Spleen (tissue), 13 donors: ENCODE measurements around the gene MEI4. TPM values are rescaled to one million over a fixed set of nuclear protein-coding genes. Genes with fewer than 3 reads are reported as not detected.

ENCODE experiments used
- DNase-seq: peaks from one replicate; pipeline ENCODE4 v3.0.0-alpha.2; 2020
- H3K27ac ChIP-seq, 8 donors: fragments of 200-600 bp; sonication (generic) in 7 of 8; 1 replicate in 4 of 8; 2 replicates in 4 of 8; pipeline versions ENCODE4 v1.5.0 to v1.8.0; 2016 to 2021; ENCODE audit warnings: inconsistent platforms in 4 of 8, mild to moderate bottlenecking in 4 of 8, moderate library complexity in 1 of 8
- H3K27me3 ChIP-seq, 7 donors: fragments of 200-600 bp; sonication (generic) in 6 of 7; replicated peaks in 1 of 7; 1 replicate in 4 of 7; 2 replicates in 3 of 7; pipeline versions ENCODE4 v1.5.0 to v1.8.0; 2016 to 2021; ENCODE audit warnings: inconsistent platforms in 3 of 7, mild to moderate bottlenecking in 1 of 7
- H3K36me3 ChIP-seq, 6 donors: fragments of 200-600 bp; sonication (generic) in 5 of 6; 1 replicate in 4 of 6; 2 replicates in 2 of 6; pipeline versions ENCODE4 v1.5.0 to v1.8.0; 2016 to 2021; ENCODE audit warnings: inconsistent platforms in 2 of 6
- H3K4me1 ChIP-seq, 6 donors: fragments of 200-600 bp; sonication (generic) in 5 of 6; 1 replicate in 3 of 6; 2 replicates in 3 of 6; pipeline versions ENCODE4 v1.5.0 to v1.8.0; 2016 to 2021; ENCODE audit warnings: inconsistent platforms in 3 of 6
- H3K4me3 ChIP-seq, 8 donors: fragments of 200-600 bp; sonication (generic) in 7 of 8; 1 replicate in 4 of 8; 2 replicates in 4 of 8; pipeline versions ENCODE4 v1.5.0 to v1.8.0; 2016 to 2021; ENCODE audit warnings: inconsistent platforms in 4 of 8, mild to moderate bottlenecking in 4 of 8, moderate library complexity in 2 of 8
- H3K9me3 ChIP-seq, 8 donors: fragments of 200-600 bp; sonication (generic) in 7 of 8; 1 replicate in 4 of 8; 2 replicates in 4 of 8; pipeline versions ENCODE4 v1.5.0 to v1.8.0; 2016 to 2021; ENCODE audit warnings: inconsistent platforms in 4 of 8
- CTCF ChIP-seq, 11 experiments: fragments of 200-600 bp in 7 of 11; fragments of 450-650 bp in 4 of 11; sonication (generic) in 4 of 11; IDR thresholded peaks in 8 of 11; conservative IDR thresholded peaks in 3 of 11; 1 replicate in 7 of 11; 2 replicates in 4 of 11; pipeline versions ENCODE4 v1.4.0 to v1.8.0; 2016 to 2021; ENCODE audit warnings: antibody characterized with exemption in 11 of 11, inconsistent platforms in 4 of 11, mild to moderate bottlenecking in 1 of 11
- POLR2A ChIP-seq, 3 donors: fragments of 450-650 bp; IDR thresholded peaks; one replicate each; pipeline ENCODE4 v1.5.1; 2017; ENCODE audit warnings: antibody characterized with exemption in 3 of 3, mild to moderate bottlenecking in 1 of 3
- POLR2AphosphoS5 ChIP-seq, 3 donors: sonication (generic); formaldehyde crosslinking; IDR thresholded peaks; one replicate each; pipeline ENCODE4 v1.5.1; 2017; ENCODE audit warnings: antibody characterized with exemption in 3 of 3
- WGBS, 5 donors: extraction: QIAGEN DNeasy Blood & Tissue Kit in 3 of 5; methylation state at CpG; one replicate each; pipeline versions ENCODE4 v1.1.5 to v1.1.7; 2013 to 2018; 5-methylcytosine and 5-hydroxymethylcytosine counted together
- intact Hi-C: fragments of 100-400 bp; cut with DNase I; formaldehyde crosslinking; loops from one replicate; pipeline ENCODE4 v1.15.0; 2023; ENCODE audit warnings: low total_unique reads
- long read RNA-seq, 2 donors: transcript quantifications; one replicate each; lab custom pipeline, GENCODE V29; 2026
- polyA plus RNA-seq, 3 donors: library from polyadenylated mRNA; stranded (reverse); fragments of 200-250 nt; gene quantifications; one replicate each; pipeline ENCODE4 v1.2.1, GENCODE V29; 2013
- total RNA-seq, 7 donors: library from RNA; depleted of rRNA in 3 of 7; stranded (reverse); fragments of >200 nt in 3 of 7; fragmentation: NEBNext Ultra II Directional in 4 of 7; extraction: Animal tissue kit (Norgen Biotek cat#: 25700) in 4 of 7; gene quantifications; one replicate each; pipeline versions ENCODE4 v1.1.0 to v1.2.1, GENCODE V29; 2016 to 2021
- donor health status: healthy with polysubstance abuse.
- donor health status: DM: no; HTN: no; CAD: no; lungs with moderate emphysema.
- donor health status: DM: no; HTN: no; CAD: no.
- donor health status: Bipolar disorder and iron deficiency.
- donor health status: healthy.
- donor health status: DM: no; HTN: no; CAD: no.
- donor health status: DM: yes; HTN: yes; CAD: no.

Gene MEI4
- total RNA-seq (under 1 TPM in 1 of 7 donors, not detected in 6; 0.26 TPM), polyA plus RNA-seq (under 1 TPM in 1 of 3 donors, not detected in 2; 0.03 TPM)
- long read RNA-seq, donor 1, result 0 reads
- long read RNA-seq, donor 2, result 0 reads

GRCh38 chr6:77652739-77653138, at the start of gene MEI4:
TSS of gene MEI4 (plus strand) at chr6:77653039. CDS start at chr6:77690672, 37,633 bp downstream.
- no peaks in the 10 kb centered on the region for H3K4me1 ChIP-seq
- H3K27ac ChIP-seq, result no peak within 1 kb of the TSS
- DNase-seq, result no peak
- intact Hi-C loops, result no loop called here
- H3K4me3 ChIP-seq, result no peak within 1 kb of the TSS
- H3K9me3 ChIP-seq, result peaks cover 0 to 10% (median 0%) of the 10 kb centered on the region in 8 donors
- H3K36me3 ChIP-seq, result no peaks in the 10 kb centered on the region
- H3K27me3 ChIP-seq, result peaks cover 0 to 14% (median 0%) of the 10 kb centered on the region in 7 donors
- WGBS, 5 donors, result 52 to 82% (median 77%) methylated on average over 2 of the region's 2 CpGs
- no peak for TF ChIP-seq POLR2AphosphoS5 (IDR thresholded peaks at IDR 0.05)
- TF ChIP-seq POLR2A (IDR thresholded peaks at IDR 0.05), result no peak
- TF ChIP-seq CTCF (IDR thresholded peaks at IDR 0.05 in 8 of 11, conservative IDR thresholded peaks at IDR 0.05 in 3 of 11), result no peak

GRCh38 chr6:77604476-77604875, 48.4 kb upstream of the MEI4 start:
- TF ChIP-seq POLR2A (IDR thresholded peaks at IDR 0.05), result no peak
- no peak for TF ChIP-seq POLR2AphosphoS5 (IDR thresholded peaks at IDR 0.05)
- TF ChIP-seq CTCF (IDR thresholded peaks at IDR 0.05 in 8 of 11, conservative IDR thresholded peaks at IDR 0.05 in 3 of 11), result no peak
- Histone ChIP-seq H3K27me3 (no peaks in the 10 kb centered on the region), H3K27ac (no peak overlapping the region), H3K36me3 (no peaks in the 10 kb centered on the region), H3K4me3 (no peak overlapping the region), H3K4me1 (no peaks in the 10 kb centered on the region), H3K9me3 (peaks cover 0 to 16% (median 9%) of the 10 kb centered on the region in 8 donors)
- 44 to 51% (median 49%) methylated on average over 4 of the region's 4 CpGs for WGBS, 5 donors
- no peak for DNase-seq
- intact Hi-C loops, result no loop called here

GRCh38 chr6:77607004-77607403, 45.8 kb upstream of the MEI4 start:
- Histone ChIP-seq H3K36me3 (no peaks in the 10 kb centered on the region), H3K4me3 (no peak overlapping the region), H3K9me3 (peaks cover 0 to 16% (median 9%) of the 10 kb centered on the region in 8 donors), H3K4me1 (no peaks in the 10 kb centered on the region), H3K27ac (no peak overlapping the region), H3K27me3 (no peaks in the 10 kb centered on the region)
- DNase-seq, result no peak
- WGBS, 5 donors, result 85 to 94% (median 89%) methylated on average over 5 of the region's 5 CpGs
- TF ChIP-seq CTCF (IDR thresholded peaks at IDR 0.05 in 8 of 11, conservative IDR thresholded peaks at IDR 0.05 in 3 of 11), result no peak
- TF ChIP-seq POLR2AphosphoS5 (IDR thresholded peaks at IDR 0.05), result no peak
- no peak for TF ChIP-seq POLR2A (IDR thresholded peaks at IDR 0.05)
- intact Hi-C loops, result no loop called here

GRCh38 chr6:77609106-77609505, 43.7 kb upstream of the MEI4 start:
- WGBS, 5 donors, result 67 to 86% (median 74%) methylated on average over 1 of the region's 1 CpG
- no peak for TF ChIP-seq CTCF (IDR thresholded peaks at IDR 0.05 in 8 of 11, conservative IDR thresholded peaks at IDR 0.05 in 3 of 11)
- no peak for TF ChIP-seq POLR2AphosphoS5 (IDR thresholded peaks at IDR 0.05)
- no peak for TF ChIP-seq POLR2A (IDR thresholded peaks at IDR 0.05)
- H3K27me3 ChIP-seq, result no peaks in the 10 kb centered on the region
- intact Hi-C loops, result no loop called here
- H3K36me3 ChIP-seq, result no peaks in the 10 kb centered on the region
- no peak overlapping the region for H3K4me3 ChIP-seq
- H3K4me1 ChIP-seq, result no peaks in the 10 kb centered on the region
- peaks cover 0 to 14% (median 9%) of the 10 kb centered on the region in 8 donors for H3K9me3 ChIP-seq
- no peak overlapping the region for H3K27ac ChIP-seq
- no peak for DNase-seq
